NCI-H2171 (cell line): ENCODE measurements around the gene STK32A.

Source experiments
- DNase-seq: peaks from one replicate; lab custom pipeline; 2025; lab: John Stamatoyannopoulos, UW

The STK32A gene

DNA sequence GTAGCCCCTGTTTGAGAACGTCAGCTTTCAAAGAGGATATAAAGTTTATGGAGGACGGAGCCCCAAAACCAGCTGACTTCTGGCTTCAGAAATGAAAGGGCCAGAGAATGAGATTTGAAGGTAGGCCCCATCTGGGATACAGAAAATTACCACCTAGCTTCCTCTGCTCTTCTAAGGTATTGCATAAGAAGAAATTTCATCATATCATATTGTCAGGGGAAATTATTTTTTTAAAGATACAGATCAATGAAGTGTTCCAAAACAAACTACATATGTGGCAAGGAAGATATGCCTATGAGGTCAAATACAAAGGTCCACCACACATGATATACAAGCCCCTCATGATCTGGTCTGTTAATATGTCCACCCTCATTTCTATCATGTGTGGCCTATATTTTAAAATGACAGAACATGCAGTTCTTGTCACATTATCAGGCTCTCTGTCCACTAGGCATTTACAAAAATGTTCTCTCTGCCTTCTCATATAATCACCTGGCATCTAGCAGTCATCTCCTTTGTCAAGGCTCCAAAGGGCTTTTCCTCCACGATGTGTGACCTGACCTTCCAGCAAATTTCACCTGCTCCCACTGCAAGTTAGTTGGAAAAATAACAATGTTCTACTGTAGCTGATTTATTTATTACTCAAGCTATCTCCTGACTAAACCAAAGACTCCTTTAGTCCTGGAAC, 192.0 kb downstream of the STK32A start:
- DNase-seq = no peak

DNA sequence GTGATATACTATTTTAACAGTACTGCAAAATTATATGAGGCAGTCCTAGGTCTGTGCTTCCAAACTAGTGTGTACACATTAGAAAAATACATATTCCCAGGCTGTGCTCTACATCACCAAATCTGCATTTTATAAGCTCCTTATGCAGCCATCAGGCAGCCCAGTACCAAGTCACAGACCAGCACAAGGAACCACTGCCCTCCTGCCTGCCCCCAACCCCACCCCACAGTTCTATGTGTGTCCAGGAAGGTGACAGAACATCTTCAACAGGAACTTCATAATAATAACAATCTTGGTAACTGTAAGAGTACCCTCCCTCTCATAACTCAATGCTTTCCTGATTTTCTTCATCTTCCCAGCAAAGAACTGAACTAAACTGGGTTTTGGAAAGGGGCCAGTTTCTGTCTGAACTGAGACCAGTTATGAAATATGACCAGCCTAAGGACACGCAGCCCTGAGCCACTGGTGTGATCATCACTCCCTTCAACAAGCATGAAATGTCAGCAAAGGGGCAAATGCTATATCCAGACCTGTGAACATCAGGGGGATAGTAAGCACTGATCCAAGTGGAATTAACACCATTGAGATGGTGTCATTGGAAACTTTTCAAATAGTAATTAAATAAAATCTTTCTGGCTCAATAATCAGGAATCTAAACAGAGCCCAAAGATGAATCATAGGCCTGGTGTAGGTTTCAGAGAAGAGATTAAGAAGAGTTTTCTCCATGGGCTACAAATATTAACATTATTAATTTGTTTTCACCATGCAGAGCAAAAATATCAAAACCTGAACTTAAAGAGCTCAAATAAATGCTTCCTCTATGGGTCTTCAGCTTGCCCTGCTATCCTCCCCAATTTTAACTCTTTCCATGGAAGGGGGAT, 192.9 kb downstream of the STK32A start:
- no peak for DNase-seq

DNA sequence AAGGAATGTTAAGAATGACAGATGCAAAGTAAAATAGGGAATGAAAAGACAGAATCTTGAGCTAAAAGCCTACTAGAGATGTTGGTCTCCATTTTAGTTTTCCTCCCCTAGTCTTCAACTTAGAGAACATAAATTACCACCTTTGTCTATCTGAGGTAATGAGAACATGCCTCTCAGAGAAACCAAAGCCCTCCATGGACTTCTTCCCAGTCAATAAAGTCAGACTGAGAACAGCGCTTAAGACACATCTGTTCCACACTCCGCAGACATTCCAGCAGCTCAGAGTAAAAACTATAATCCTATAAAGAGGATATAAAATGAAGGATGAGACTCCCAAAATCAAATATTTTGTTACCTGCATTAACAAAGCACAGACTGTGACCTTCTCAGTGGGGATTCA, 195.8 kb downstream of the STK32A start:
- DNase-seq = no peak

DNA sequence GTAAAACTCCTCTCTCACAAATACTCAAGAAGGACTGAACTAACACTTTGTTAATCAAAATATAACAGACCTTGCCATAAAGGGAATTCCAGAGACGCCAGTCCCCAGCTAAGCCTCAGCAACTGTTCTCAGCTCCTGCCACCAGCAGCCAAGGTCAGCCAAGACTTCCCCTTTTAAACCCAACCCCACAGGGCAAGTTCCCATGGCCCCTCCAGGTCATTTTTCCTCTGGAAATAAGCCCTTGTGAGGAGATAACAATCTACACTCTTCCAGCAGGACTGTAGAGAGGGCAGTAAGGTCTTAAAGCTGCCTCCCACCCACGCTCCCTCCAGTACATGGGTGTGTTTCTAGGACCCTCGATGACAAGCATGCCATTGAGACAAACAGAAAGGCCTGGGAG, 196.8 kb downstream of the STK32A start:
- no peak for DNase-seq

DNA sequence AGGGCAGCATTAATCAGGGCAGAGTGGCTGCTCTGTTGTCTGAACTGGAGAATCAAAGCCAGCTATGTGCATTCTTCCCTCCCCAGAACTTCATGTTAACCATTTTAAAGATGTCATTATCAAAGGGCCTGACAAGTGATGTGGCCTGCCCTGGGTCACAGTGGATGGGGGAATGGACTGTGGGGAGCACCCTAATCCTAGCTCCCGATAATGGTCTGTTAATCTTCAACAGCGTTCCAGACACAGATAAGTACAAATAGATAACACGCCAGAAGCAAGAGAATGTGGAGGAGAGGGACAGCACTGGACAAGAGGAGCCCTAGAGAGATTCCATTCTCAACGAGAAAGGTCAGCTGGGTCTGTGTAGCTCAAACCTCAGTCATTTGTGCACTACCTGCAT, 197.5 kb downstream of the STK32A start:
- no peak for DNase-seq

DNA sequence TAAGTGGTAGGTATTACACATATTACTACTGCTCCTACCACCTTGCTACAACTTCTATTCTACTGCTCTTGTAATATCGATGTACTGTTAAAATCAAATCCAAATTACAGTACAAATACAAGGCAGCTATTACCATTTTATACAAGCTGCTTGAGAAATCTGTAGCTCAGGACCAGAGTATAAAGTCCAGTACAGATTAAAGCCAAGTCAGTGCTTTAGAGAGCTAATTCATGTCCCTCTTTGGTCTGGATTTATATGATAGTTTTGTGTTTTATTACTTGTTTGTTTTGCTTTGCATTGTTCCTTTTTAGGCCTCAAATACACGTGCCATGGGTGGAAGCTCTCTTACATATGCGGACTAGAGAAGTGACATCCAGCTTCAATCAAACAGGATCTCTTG, 199.2 kb downstream of the STK32A start:
- no peak for DNase-seq

DNA sequence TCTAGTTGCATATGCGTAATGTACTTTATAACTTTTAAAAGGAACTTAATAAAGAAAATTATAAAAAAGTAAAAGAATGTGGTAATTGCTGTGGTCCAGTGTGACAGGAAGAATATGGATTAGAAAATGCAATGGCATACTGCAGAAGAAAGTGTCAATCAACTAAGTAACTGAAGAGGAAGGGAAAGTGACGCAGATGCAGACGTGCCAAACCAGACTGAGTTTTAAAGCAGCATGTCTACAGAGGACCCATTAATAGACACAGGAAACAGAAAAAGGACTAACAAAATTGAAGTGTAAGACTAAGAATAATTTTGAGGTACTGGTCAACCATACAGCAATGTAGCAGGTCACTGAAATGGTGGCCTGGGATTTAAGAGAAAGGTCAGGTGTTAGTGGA, 201.8 kb downstream of the STK32A start:
- DNase-seq = no peak

DNA sequence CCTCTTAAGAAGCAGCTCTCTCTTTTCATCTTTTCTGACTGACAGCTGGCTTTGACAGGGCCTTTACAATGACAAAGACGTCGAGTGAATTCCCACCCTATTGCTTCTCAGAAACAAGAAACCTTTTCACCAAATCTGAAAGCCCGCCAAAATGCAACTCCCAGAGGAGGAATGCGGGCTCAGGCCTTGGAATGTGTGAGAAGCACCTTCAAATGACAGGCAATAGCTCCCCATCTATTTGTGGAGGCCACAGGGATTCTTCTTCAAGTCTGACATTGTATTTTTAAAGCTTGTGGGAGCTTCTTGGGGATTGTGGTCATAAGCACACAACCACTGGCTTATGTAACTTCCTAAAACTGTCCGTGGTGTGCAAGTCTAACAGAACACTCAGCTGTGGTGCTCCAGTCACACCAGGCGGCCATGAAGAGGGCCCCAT, 202.4 kb downstream of the STK32A start:
- DNase-seq = no peak
